HEK293 (cell line): ENCODE results near the gene CDKAL1.

ENCODE experiments used
- BCL11B ChIP-seq: fragments of 450-650 bp; formaldehyde crosslinking; IDR thresholded peaks from 2 replicates; pipeline ENCODE4 v1.5.1; 2016; ENCODE audit warnings: low read depth, missing biosample characterization, missing genetic modification characterization
- HOXC10 ChIP-seq: sonication (generic); formaldehyde crosslinking; IDR thresholded peaks from 2 replicates; pipeline ENCODE4 v1.8.1; 2023; ENCODE audit warnings: mild to moderate bottlenecking, missing genetic modification reagents
- HOXD13 ChIP-seq: sonication (generic); formaldehyde crosslinking; IDR thresholded peaks from 2 replicates; pipeline ENCODE4 v1.8.0; 2022; ENCODE audit warnings: missing genetic modification reagents, borderline replicate concordance
- KLF1 ChIP-seq: fragments of 450-650 bp; formaldehyde crosslinking; IDR thresholded peaks from 2 replicates; pipeline ENCODE4 v1.5.1; 2016; ENCODE audit warnings: missing biosample characterization, missing genetic modification characterization
- KLF7 ChIP-seq: fragments of 450-650 bp; formaldehyde crosslinking; IDR thresholded peaks from 2 replicates; pipeline ENCODE4 v1.5.1; 2016; ENCODE audit warnings: missing biosample characterization, missing genetic modification characterization, borderline replicate concordance
- SP3 ChIP-seq: fragments of 450-650 bp; formaldehyde crosslinking; IDR thresholded peaks from 2 replicates; pipeline ENCODE4 v1.5.1; 2016; ENCODE audit warnings: missing biosample characterization, missing genetic modification characterization
- ZBTB21 ChIP-seq: fragments of 450-650 bp; formaldehyde crosslinking; IDR thresholded peaks from 2 replicates; pipeline ENCODE4 v1.5.1; 2017; ENCODE audit warnings: missing biosample characterization, missing genetic modification characterization
- ZNF140 ChIP-seq: fragments of 450-650 bp; formaldehyde crosslinking; IDR thresholded peaks from 2 replicates; pipeline ENCODE4 v1.5.1; 2016; ENCODE audit warnings: missing biosample characterization, missing genetic modification characterization
- ZNF214 ChIP-seq: fragments of 450-650 bp; formaldehyde crosslinking; IDR thresholded peaks from 2 replicates; pipeline ENCODE4 v1.5.1; 2017; ENCODE audit warnings: missing biosample characterization, mild to moderate bottlenecking, missing genetic modification characterization, borderline replicate concordance
- ZNF311 ChIP-seq: fragments of 450-650 bp; formaldehyde crosslinking; IDR thresholded peaks from 2 replicates; pipeline ENCODE4 v1.5.1; 2017; ENCODE audit warnings: missing biosample characterization, missing genetic modification characterization, borderline replicate concordance
- ZNF335 ChIP-seq: fragments of 450-650 bp; formaldehyde crosslinking; conservative IDR thresholded peaks from 2 replicates; pipeline ENCODE4 v1.5.1; 2016; ENCODE audit warnings: missing biosample characterization, missing genetic modification characterization
- ZNF366 ChIP-seq: fragments of 450-650 bp; formaldehyde crosslinking; conservative IDR thresholded peaks from 2 replicates; pipeline ENCODE4 v1.5.1; 2016; ENCODE audit warnings: missing biosample characterization, missing genetic modification characterization
- ZNF37A ChIP-seq: fragments of 450-650 bp; IDR thresholded peaks from 2 replicates; pipeline ENCODE4 v1.5.1; 2018; ENCODE audit warnings: missing biosample characterization, missing genetic modification characterization
- ZNF473 ChIP-seq: fragments of 450-650 bp; formaldehyde crosslinking; IDR thresholded peaks from 2 replicates; pipeline ENCODE4 v1.5.1; 2017; ENCODE audit warnings: missing biosample characterization, missing genetic modification characterization
- ZNF48 ChIP-seq: fragments of 450-650 bp; formaldehyde crosslinking; IDR thresholded peaks from 2 replicates; pipeline ENCODE4 v1.5.1; 2016; ENCODE audit warnings: missing biosample characterization, missing genetic modification characterization
- ZNF514 ChIP-seq: fragments of 450-650 bp; formaldehyde crosslinking; IDR thresholded peaks from 2 replicates; pipeline ENCODE4 v1.5.1; 2016; ENCODE audit warnings: missing biosample characterization, missing genetic modification characterization
- ZNF555 ChIP-seq: fragments of 450-650 bp; formaldehyde crosslinking; conservative IDR thresholded peaks from 2 replicates; pipeline ENCODE4 v1.5.1; 2017; ENCODE audit warnings: missing biosample characterization, mild to moderate bottlenecking, missing genetic modification characterization, inconsistent platforms
- ZNF624 ChIP-seq: fragments of 450-650 bp; formaldehyde crosslinking; IDR thresholded peaks from 2 replicates; pipeline ENCODE4 v1.5.1; 2017; ENCODE audit warnings: missing biosample characterization, missing genetic modification characterization
- ZNF843 ChIP-seq: fragments of 450-650 bp; formaldehyde crosslinking; IDR thresholded peaks from 2 replicates; pipeline ENCODE4 v1.5.1; 2016; ENCODE audit warnings: missing biosample characterization, missing genetic modification characterization
- ZSCAN30 ChIP-seq: fragments of 450-650 bp; IDR thresholded peaks from 2 replicates; pipeline ENCODE4 v1.5.1; 2018; ENCODE audit warnings: missing biosample characterization, mild to moderate bottlenecking, missing genetic modification characterization, moderate library complexity
- TF ChIP-seq, protein P1 (sequence below): fragments of 450-650 bp; formaldehyde crosslinking; IDR thresholded peaks from 2 replicates; pipeline ENCODE4 v1.5.1; 2016; ENCODE audit warnings: missing biosample characterization, missing genetic modification characterization
- TF ChIP-seq, protein P2 (sequence below): fragments of 450-650 bp; formaldehyde crosslinking; IDR thresholded peaks from 2 replicates; pipeline ENCODE4 v1.5.1; 2016; ENCODE audit warnings: missing biosample characterization, missing genetic modification characterization
- TF ChIP-seq, protein P3 (sequence below): fragments of 450-650 bp; formaldehyde crosslinking; conservative IDR thresholded peaks from 2 replicates; pipeline ENCODE4 v1.5.1; 2016; ENCODE audit warnings: low read depth, missing biosample characterization, missing genetic modification characterization
- TF ChIP-seq, protein P4 (sequence below): fragments of 450-650 bp; formaldehyde crosslinking; IDR thresholded peaks from 2 replicates; pipeline ENCODE4 v1.5.1; 2016; ENCODE audit warnings: missing biosample characterization, missing genetic modification characterization
- TF ChIP-seq, protein P5 (sequence below): fragments of 450-650 bp; formaldehyde crosslinking; IDR thresholded peaks from 2 replicates; pipeline ENCODE4 v1.5.1; 2016; ENCODE audit warnings: missing biosample characterization, missing genetic modification characterization
- TF ChIP-seq, protein P6 (sequence below): fragments of 450-650 bp; formaldehyde crosslinking; IDR thresholded peaks from 2 replicates; pipeline ENCODE4 v1.5.0; 2017; ENCODE audit warnings: missing biosample characterization, missing genetic modification characterization, borderline replicate concordance

CDKAL1 gene

DNA sequence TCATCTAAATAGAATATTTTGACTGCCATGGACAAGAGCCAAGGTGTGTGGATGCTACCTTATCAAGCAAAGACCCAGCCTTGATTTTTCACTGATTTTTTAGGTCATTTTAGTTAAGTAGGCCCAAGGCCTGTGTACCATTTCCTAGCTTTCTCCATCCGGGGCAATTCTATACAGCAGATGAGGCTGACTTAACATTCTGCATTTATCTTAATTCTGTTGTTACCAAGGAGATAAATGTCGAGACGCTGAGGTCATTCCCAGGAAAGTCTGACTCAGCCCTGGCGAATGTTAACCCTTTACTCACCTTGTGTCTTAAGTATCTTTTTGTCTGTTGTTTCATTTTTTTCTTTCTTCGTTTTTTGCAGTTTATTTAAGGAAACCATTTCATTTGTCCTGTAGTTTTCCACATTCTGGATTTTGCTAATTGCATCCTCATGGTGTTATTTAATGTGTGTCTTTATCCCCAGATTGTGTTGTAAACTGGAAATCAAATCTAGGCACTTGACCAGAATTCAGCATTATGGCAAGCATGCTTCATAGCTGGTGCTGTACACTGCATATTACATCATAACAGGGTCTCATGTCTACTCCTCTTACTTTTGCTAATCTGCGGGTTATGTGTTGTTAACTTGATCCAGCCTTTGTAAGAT, 277.0 kb downstream of the CDKAL1 start (continued):
- TF ChIP-seq, protein P1, sequence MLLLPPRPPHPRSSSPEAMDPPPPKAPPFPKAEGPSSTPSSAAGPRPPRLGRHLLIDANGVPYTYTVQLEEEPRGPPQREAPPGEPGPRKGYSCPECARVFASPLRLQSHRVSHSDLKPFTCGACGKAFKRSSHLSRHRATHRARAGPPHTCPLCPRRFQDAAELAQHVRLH (tag by site-specific recombination) = 0 out of 2 replicates have a peak, but pooled peaks have one; percentile 65
- TF ChIP-seq ZSCAN30 (tag by site-specific recombination) (no peak), ZBTB21 (tag by site-specific recombination) (peak; percentile 65; the same call in 1 of the 2 replicates), SP3 (tag by site-specific recombination) (peak; percentile 55), ZNF140 (tag by site-specific recombination) (no peak), ZNF473 (tag by site-specific recombination) (no peak), KLF7 (tag by site-specific recombination) (no peak), ZNF214 (tag by site-specific recombination) (no peak), KLF1 (tag by site-specific recombination) (no peak), HOXC10 (CRISPR knock-in tag) (no peak), ZNF48 (tag by site-specific recombination) (no peak), ZNF624 (tag by site-specific recombination) (no peak), ZNF37A (tag by site-specific recombination) (no peak), ZNF335 (tag by site-specific recombination) (peak; percentile 74), ZNF843 (peak; percentile 79; the same call in 1 of the 2 replicates), BCL11B (tag by site-specific recombination) (no peak), ZNF311 (tag by site-specific recombination) (no peak), ZNF514 (tag by site-specific recombination) (no peak), HOXD13 (CRISPR knock-in tag) (no peak), ZNF366 (tag by site-specific recombination) (peak; percentile 91), ZNF555 (tag by site-specific recombination) (no peak)
- TF ChIP-seq, protein P2, sequence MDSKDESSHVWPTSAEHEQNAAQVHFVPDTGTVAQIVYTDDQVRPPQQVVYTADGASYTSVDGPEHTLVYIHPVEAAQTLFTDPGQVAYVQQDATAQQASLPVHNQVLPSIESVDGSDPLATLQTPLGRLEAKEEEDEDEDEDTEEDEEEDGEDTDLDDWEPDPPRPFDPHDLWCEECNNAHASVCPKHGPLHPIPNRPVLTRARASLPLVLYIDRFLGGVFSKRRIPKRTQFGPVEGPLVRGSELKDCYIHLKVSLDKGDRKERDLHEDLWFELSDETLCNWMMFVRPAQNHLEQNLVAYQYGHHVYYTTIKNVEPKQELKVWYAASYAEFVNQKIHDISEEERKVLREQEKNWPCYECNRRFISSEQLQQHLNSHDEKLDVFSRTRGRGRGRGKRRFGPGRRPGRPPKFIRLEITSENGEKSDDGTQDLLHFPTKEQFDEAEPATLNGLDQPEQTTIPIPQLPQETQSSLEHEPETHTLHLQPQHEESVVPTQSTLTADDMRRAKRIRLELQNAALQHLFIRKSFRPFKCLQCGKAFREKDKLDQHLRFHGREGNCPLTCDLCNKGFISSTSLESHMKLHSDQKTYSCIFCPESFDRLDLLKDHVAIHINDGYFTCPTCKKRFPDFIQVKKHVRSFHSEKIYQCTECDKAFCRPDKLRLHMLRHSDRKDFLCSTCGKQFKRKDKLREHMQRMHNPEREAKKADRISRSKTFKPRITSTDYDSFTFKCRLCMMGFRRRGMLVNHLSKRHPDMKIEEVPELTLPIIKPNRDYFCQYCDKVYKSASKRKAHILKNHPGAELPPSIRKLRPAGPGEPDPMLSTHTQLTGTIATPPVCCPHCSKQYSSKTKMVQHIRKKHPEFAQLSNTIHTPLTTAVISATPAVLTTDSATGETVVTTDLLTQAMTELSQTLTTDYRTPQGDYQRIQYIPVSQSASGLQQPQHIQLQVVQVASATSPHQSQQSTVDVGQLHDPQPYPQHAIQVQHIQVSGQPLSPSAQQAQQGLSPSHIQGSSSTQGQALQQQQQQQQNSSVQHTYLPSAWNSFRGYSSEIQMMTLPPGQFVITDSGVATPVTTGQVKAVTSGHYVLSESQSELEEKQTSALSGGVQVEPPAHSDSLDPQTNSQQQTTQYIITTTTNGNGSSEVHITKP (tag by site-specific recombination) = peak; percentile 65
- TF ChIP-seq, protein P3, sequence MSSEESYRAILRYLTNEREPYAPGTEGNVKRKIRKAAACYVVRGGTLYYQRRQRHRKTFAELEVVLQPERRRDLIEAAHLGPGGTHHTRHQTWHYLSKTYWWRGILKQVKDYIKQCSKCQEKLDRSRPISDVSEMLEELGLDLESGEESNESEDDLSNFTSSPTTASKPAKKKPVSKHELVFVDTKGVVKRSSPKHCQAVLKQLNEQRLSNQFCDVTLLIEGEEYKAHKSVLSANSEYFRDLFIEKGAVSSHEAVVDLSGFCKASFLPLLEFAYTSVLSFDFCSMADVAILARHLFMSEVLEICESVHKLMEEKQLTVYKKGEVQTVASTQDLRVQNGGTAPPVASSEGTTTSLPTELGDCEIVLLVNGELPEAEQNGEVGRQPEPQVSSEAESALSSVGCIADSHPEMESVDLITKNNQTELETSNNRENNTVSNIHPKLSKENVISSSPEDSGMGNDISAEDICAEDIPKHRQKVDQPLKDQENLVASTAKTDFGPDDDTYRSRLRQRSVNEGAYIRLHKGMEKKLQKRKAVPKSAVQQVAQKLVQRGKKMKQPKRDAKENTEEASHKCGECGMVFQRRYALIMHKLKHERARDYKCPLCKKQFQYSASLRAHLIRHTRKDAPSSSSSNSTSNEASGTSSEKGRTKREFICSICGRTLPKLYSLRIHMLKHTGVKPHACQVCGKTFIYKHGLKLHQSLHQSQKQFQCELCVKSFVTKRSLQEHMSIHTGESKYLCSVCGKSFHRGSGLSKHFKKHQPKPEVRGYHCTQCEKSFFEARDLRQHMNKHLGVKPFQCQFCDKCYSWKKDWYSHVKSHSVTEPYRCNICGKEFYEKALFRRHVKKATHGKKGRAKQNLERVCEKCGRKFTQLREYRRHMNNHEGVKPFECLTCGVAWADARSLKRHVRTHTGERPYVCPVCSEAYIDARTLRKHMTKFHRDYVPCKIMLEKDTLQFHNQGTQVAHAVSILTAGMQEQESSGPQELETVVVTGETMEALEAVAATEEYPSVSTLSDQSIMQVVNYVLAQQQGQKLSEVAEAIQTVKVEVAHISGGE (tag by site-specific recombination) = no peak
- TF ChIP-seq, protein P4, sequence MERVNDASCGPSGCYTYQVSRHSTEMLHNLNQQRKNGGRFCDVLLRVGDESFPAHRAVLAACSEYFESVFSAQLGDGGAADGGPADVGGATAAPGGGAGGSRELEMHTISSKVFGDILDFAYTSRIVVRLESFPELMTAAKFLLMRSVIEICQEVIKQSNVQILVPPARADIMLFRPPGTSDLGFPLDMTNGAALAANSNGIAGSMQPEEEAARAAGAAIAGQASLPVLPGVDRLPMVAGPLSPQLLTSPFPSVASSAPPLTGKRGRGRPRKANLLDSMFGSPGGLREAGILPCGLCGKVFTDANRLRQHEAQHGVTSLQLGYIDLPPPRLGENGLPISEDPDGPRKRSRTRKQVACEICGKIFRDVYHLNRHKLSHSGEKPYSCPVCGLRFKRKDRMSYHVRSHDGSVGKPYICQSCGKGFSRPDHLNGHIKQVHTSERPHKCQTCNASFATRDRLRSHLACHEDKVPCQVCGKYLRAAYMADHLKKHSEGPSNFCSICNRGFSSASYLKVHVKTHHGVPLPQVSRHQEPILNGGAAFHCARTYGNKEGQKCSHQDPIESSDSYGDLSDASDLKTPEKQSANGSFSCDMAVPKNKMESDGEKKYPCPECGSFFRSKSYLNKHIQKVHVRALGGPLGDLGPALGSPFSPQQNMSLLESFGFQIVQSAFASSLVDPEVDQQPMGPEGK (tag by site-specific recombination) = peak; percentile 60
- TF ChIP-seq, protein P5, sequence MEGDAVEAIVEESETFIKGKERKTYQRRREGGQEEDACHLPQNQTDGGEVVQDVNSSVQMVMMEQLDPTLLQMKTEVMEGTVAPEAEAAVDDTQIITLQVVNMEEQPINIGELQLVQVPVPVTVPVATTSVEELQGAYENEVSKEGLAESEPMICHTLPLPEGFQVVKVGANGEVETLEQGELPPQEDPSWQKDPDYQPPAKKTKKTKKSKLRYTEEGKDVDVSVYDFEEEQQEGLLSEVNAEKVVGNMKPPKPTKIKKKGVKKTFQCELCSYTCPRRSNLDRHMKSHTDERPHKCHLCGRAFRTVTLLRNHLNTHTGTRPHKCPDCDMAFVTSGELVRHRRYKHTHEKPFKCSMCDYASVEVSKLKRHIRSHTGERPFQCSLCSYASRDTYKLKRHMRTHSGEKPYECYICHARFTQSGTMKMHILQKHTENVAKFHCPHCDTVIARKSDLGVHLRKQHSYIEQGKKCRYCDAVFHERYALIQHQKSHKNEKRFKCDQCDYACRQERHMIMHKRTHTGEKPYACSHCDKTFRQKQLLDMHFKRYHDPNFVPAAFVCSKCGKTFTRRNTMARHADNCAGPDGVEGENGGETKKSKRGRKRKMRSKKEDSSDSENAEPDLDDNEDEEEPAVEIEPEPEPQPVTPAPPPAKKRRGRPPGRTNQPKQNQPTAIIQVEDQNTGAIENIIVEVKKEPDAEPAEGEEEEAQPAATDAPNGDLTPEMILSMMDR = no peak
- TF ChIP-seq, protein P6, sequence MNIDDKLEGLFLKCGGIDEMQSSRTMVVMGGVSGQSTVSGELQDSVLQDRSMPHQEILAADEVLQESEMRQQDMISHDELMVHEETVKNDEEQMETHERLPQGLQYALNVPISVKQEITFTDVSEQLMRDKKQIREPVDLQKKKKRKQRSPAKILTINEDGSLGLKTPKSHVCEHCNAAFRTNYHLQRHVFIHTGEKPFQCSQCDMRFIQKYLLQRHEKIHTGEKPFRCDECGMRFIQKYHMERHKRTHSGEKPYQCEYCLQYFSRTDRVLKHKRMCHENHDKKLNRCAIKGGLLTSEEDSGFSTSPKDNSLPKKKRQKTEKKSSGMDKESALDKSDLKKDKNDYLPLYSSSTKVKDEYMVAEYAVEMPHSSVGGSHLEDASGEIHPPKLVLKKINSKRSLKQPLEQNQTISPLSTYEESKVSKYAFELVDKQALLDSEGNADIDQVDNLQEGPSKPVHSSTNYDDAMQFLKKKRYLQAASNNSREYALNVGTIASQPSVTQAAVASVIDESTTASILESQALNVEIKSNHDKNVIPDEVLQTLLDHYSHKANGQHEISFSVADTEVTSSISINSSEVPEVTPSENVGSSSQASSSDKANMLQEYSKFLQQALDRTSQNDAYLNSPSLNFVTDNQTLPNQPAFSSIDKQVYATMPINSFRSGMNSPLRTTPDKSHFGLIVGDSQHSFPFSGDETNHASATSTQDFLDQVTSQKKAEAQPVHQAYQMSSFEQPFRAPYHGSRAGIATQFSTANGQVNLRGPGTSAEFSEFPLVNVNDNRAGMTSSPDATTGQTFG = no peak
